H1 (cell line): Measurements from ENCODE around the gene GDNF. TPM values are rescaled to one million over a fixed set of nuclear protein-coding genes. Genes with fewer than 3 reads are reported as not detected.

Experiments
- CHD2 ChIP-seq: IDR thresholded peaks from 2 replicates; pipeline ENCODE4 v1.6.1; 2012; ENCODE audit warnings: low read length, improper control_type of control experiment
- KDM5A ChIP-seq: fragments of 200-600 bp; IDR thresholded peaks from 2 replicates; pipeline ENCODE4 v1.7.1; 2012; ENCODE audit warnings: mild to moderate bottlenecking, low read length, inconsistent platforms, mixed read lengths
- ZNF274 ChIP-seq: IDR thresholded peaks from 2 replicates; pipeline ENCODE4 v1.7.0; 2012; ENCODE audit warnings: low read length, borderline replicate concordance; ENCODE audit errors: extremely low read depth
- polyA plus RNA-seq, 7 experiments: library from polyadenylated mRNA; depleted of rRNA in 3 of 7; stranded (reverse) in 5 of 7; unstranded in 2 of 7; fragments of >200 nt in 5 of 7; fragments of 200-250 nt in 2 of 7; gene quantifications; 1 replicate in 5 of 7; 2 replicates in 1 of 7; 4 replicates in 1 of 7; pipeline versions ENCODE4 v1.2.1 to v1.2.3, GENCODE V29; 2011 to 2013; ENCODE audit warnings: missing spikeins in 2 of 7, mixed read lengths in 2 of 7
- total RNA-seq: library from RNA; stranded (reverse); fragmentation: NEBNext Ultra II Directional; extraction: Animal tissue kit (Norgen Biotek cat#: 25700); gene quantifications from 2 replicates; pipeline ENCODE4 v1.2.1, GENCODE V29; 2021
- TF ChIP-seq, protein P1 (sequence below): IDR thresholded peaks from 2 replicates; pipeline ENCODE4 v1.6.1; 2012; ENCODE audit warnings: inconsistent platforms

Gene GDNF
- total and polyA plus RNA-seq, 2 of the 8 experiments (the other 6 are each of a cell fraction or from before 2014, with no cell fraction given), result 0.15 to 2.0 TPM

DNA sequence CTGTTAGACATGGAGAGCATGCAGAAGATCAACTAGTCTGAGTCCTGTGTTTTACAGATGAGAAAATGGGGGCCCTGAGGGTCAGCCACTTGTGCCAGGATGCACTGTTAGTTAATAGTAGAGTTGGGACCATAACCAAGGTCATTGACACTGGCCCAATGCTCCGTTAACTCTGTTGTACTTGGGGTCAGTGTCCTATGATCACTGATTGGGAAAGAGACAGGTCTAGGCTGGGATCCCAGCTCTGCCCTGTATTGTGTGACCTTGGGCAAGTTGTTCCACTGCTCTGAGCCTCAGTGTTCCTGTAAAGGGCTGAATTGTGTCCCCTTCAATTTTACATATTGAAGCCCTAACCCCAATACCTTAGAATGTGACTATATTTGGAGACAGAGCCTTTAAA, 70.0 kb downstream of the GDNF start (continued):
- TF ChIP-seq, protein P1, sequence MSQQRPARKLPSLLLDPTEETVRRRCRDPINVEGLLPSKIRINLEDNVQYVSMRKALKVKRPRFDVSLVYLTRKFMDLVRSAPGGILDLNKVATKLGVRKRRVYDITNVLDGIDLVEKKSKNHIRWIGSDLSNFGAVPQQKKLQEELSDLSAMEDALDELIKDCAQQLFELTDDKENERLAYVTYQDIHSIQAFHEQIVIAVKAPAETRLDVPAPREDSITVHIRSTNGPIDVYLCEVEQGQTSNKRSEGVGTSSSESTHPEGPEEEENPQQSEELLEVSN, result no peak
- TF ChIP-seq CHD2 (no peak), ZNF274 (no peak), KDM5A (no peak)
